H1 (cell line): ENCODE data around the gene PIAS1. TPM values are rescaled to one million over a fixed set of nuclear protein-coding genes. Genes with fewer than 3 reads are reported as not detected.

Experiments used
- CTCF ChIA-PET: fragments of 300-600 bp; sonication (Branson Sonifier 250); formaldehyde crosslinking; loops from one replicate; lab custom pipeline; 2021; ENCODE audit not compliant: partially characterized antibody; lab: Charles Lee
- POLR2A ChIA-PET: fragments of 300-600 bp; sonication (Branson Sonifier 250); formaldehyde crosslinking; loops from one replicate; lab custom pipeline; 2021; ENCODE audit warnings: inconsistent platforms; ENCODE audit not compliant: partially characterized antibody; lab: Charles Lee
- DNase-seq, 2 experiments: peaks; one replicate each; pipeline versions ENCODE4 v3.0.0 to v3.0.0-alpha.2; 2010 to 2022; ENCODE audit warnings: low spot score in 2 of 2, low read depth in 1 of 2, mixed read lengths in 1 of 2
- FAIRE-seq: peaks from 2 replicates; lab custom pipeline; 2011; peaks lifted over from hg19 to GRCh38; lab: Jason Lieb, UNC
- H2AFZ ChIP-seq: 2 replicates; pipeline ENCODE4 v1.8.1; 2012; ENCODE audit warnings: low read length, inconsistent platforms
- H2AK5ac ChIP-seq: 2 replicates; pipeline ENCODE4 v1.6.1; 2013; ENCODE audit warnings: low read depth, low read length
- H2BK120ac ChIP-seq: replicated peaks from 2 replicates; pipeline ENCODE3; 2013; ENCODE audit warnings: low read depth, low read length, inconsistent platforms
- H2BK12ac ChIP-seq: 2 replicates; pipeline ENCODE4 v1.6.1; 2013; ENCODE audit warnings: low read depth, low read length
- H2BK15ac ChIP-seq: 2 replicates; pipeline ENCODE4 v1.6.1; 2013; ENCODE audit warnings: low read length
- H2BK20ac ChIP-seq: 2 replicates; pipeline ENCODE4 v1.6.1; 2013; ENCODE audit warnings: low read length
- H2BK5ac ChIP-seq: 2 replicates; pipeline ENCODE4 v1.6.1; 2013; ENCODE audit warnings: low read depth, low read length
- H3K14ac ChIP-seq: 2 replicates; pipeline ENCODE4 v1.6.1; 2013; ENCODE audit warnings: inconsistent platforms; ENCODE audit not compliant: insufficient read length
- H3K18ac ChIP-seq: 2 replicates; pipeline ENCODE4 v1.6.1; 2013; ENCODE audit warnings: low read length; ENCODE audit errors: extremely low read depth
- H3K23ac ChIP-seq: 2 replicates; pipeline ENCODE4 v1.6.1; 2013; ENCODE audit warnings: inconsistent platforms; ENCODE audit not compliant: insufficient read length
- H3K23me2 ChIP-seq: 2 replicates; pipeline ENCODE4 v1.6.1; 2013; ENCODE audit warnings: low read depth, low read length
- H3K27ac ChIP-seq: 2 replicates; pipeline ENCODE4 v1.6.1; 2011; ENCODE audit warnings: low read depth, low read length, inconsistent platforms
- H3K27me3 ChIP-seq, 4 experiments: replicated peaks in 1 of 4; 1 replicate in 1 of 4; 2 replicates in 3 of 4; pipeline versions ENCODE4 v1.6.1 to v1.8.1; 2011 to 2013; ENCODE audit warnings: low read length in 3 of 4, mild to moderate bottlenecking in 3 of 4, inconsistent platforms in 2 of 4, mixed read lengths in 2 of 4, moderate library complexity in 1 of 4; ENCODE audit not compliant: control insufficient read depth in 3 of 4, insufficient read depth in 3 of 4; ENCODE audit errors: extremely low read depth in 1 of 4
- H3K36me3 ChIP-seq, 4 experiments: 2 replicates each; pipeline versions ENCODE4 v1.6.1 to v1.8.1; 2011 to 2013; ENCODE audit warnings: mild to moderate bottlenecking in 4 of 4, low read length in 3 of 4, moderate library complexity in 2 of 4, control low read depth in 1 of 4, inconsistent platforms in 1 of 4; ENCODE audit not compliant: insufficient read depth in 4 of 4, control insufficient read depth in 2 of 4
- H3K4ac ChIP-seq: replicated peaks from 2 replicates; pipeline ENCODE3; 2013; ENCODE audit warnings: low read length, low read depth, mixed read lengths, inconsistent platforms; ENCODE audit not compliant: insufficient read length
- H3K4me1 ChIP-seq, 4 experiments: replicated peaks in 1 of 4; 1 replicate in 1 of 4; 2 replicates in 3 of 4; pipeline versions ENCODE4 v1.6.1 to v1.8.1; 2011 to 2013; ENCODE audit warnings: low read length in 3 of 4, inconsistent platforms in 2 of 4, mixed read lengths in 1 of 4; ENCODE audit not compliant: insufficient read depth in 4 of 4, control insufficient read depth in 3 of 4
- H3K4me2 ChIP-seq, 2 experiments: 2 replicates each; pipeline versions ENCODE4 v1.6.1 to v1.8.1; 2011 to 2013; ENCODE audit warnings: low read depth in 2 of 2, low read length in 2 of 2, control low read depth in 1 of 2, inconsistent platforms in 1 of 2, mild to moderate bottlenecking in 1 of 2; ENCODE audit not compliant: insufficient read depth in 1 of 2
- H3K4me3 ChIP-seq, 4 experiments: fragments of 200-600, 300-600 bp in 1 of 4; sonication (generic), shearing (Covaris generic), sonication (Bioruptor Twin) in 1 of 4; 2 replicates each; pipeline versions ENCODE4 v1.5.1 to v1.8.1; 2011 to 2016; ENCODE audit warnings: low read length in 4 of 4, low read depth in 3 of 4, control low read depth in 2 of 4, inconsistent platforms in 2 of 4, mild to moderate bottlenecking in 2 of 4, mixed read lengths in 1 of 4, moderate library complexity in 1 of 4; ENCODE audit not compliant: insufficient read depth in 2 of 4; ENCODE audit errors: extremely low read depth in 1 of 4
- H3K56ac ChIP-seq: replicated peaks from 2 replicates; pipeline ENCODE3; 2013; ENCODE audit warnings: low read depth, mild to moderate bottlenecking, mixed read lengths, low read length, inconsistent platforms; ENCODE audit not compliant: insufficient read length
- H3K79me1 ChIP-seq: 2 replicates; pipeline ENCODE4 v1.6.1; 2013; ENCODE audit warnings: low read depth, low read length, control low read depth
- H3K79me2 ChIP-seq, 2 experiments: 2 replicates each; pipeline versions ENCODE4 v1.6.1 to v1.8.1; 2012 to 2013; ENCODE audit warnings: low read length in 2 of 2, mild to moderate bottlenecking in 2 of 2, inconsistent platforms in 1 of 2; ENCODE audit not compliant: insufficient read depth in 2 of 2, control insufficient read depth in 1 of 2
- H3K9ac ChIP-seq, 4 experiments: replicated peaks in 1 of 4; 1 replicate in 1 of 4; 2 replicates in 3 of 4; pipeline versions ENCODE4 v1.6.1 to v1.8.1; 2011 to 2013; ENCODE audit warnings: low read depth in 3 of 4, low read length in 3 of 4, control low read depth in 2 of 4, mild to moderate bottlenecking in 2 of 4, moderate library complexity in 2 of 4, inconsistent platforms in 1 of 4; ENCODE audit errors: extremely low read depth in 1 of 4
- H3K9me3 ChIP-seq, 2 experiments: 2 replicates each; pipeline versions ENCODE4 v1.6.1 to v1.8.1; 2012 to 2013; ENCODE audit warnings: mild to moderate bottlenecking in 2 of 2, moderate library complexity in 2 of 2, control low read depth in 1 of 2, inconsistent platforms in 1 of 2, low read depth in 1 of 2, low read length in 1 of 2, mixed read lengths in 1 of 2; ENCODE audit not compliant: insufficient read depth in 2 of 2
- H4K20me1 ChIP-seq, 2 experiments: replicated peaks in 1 of 2; 2 replicates each; pipeline versions ENCODE3 to v1.8.1; 2011 to 2013; ENCODE audit warnings: inconsistent platforms in 2 of 2, low read length in 2 of 2, mild to moderate bottlenecking in 1 of 2; ENCODE audit not compliant: insufficient read depth in 2 of 2, control insufficient read depth in 1 of 2
- H4K5ac ChIP-seq: 2 replicates; pipeline ENCODE4 v1.6.1; 2013; ENCODE audit warnings: low read length, low read depth, mixed read lengths, inconsistent platforms; ENCODE audit not compliant: insufficient read length
- H4K8ac ChIP-seq: 2 replicates; pipeline ENCODE4 v1.8.0; 2013; ENCODE audit warnings: mild to moderate bottlenecking, moderate library complexity, low read length, inconsistent platforms; ENCODE audit not compliant: insufficient read depth; ENCODE audit errors: extremely low read depth
- H4K91ac ChIP-seq: replicated peaks from 2 replicates; pipeline ENCODE3; 2013; ENCODE audit warnings: low read length, mixed read lengths, inconsistent platforms; ENCODE audit not compliant: insufficient read length
- SAP30 ChIP-seq: fragments of 300-600 bp; sonication (generic); IDR thresholded peaks from 2 replicates; pipeline ENCODE4 v1.7.1; 2012; ENCODE audit warnings: low read length, moderate library complexity, mild to moderate bottlenecking, inconsistent platforms; ENCODE audit not compliant: insufficient read depth, insufficient replicate concordance
- SIN3A ChIP-seq, 2 experiments: IDR thresholded peaks in 1 of 2; conservative IDR thresholded peaks in 1 of 2; 2 replicates each; pipeline ENCODE4 v1.6.1; 2011 to 2012; ENCODE audit warnings: low read length in 2 of 2, improper control_type of control experiment in 1 of 2, low read depth in 1 of 2, mild to moderate bottlenecking in 1 of 2
- TCF12 ChIP-seq: IDR thresholded peaks from 2 replicates; pipeline ENCODE4 v1.6.1; 2011; ENCODE audit warnings: low read depth, mild to moderate bottlenecking, low read length
- WGBS, 2 experiments: shearing (Covaris generic) in 1 of 2; methylation state at CpG; one replicate each; pipeline versions ENCODE4 v1.1.6 to v1.1.7; 2013 to 2015; ENCODE audit warnings: low lambda C conversion rate in 2 of 2, mixed read lengths in 2 of 2, inconsistent platforms in 1 of 2, low coverage in 1 of 2, missing lambda C conversion rate in 1 of 2; ENCODE audit not compliant: insufficient replicate concordance in 2 of 2, insufficient coverage in 1 of 2, insufficient read length in 1 of 2; ENCODE audit errors: extremely low coverage in 1 of 2, missing lambda C conversion rate in 1 of 2; 5-methylcytosine and 5-hydroxymethylcytosine counted together
- polyA plus RNA-seq, 7 experiments: library from polyadenylated mRNA; depleted of rRNA in 3 of 7; stranded (reverse) in 5 of 7; unstranded in 2 of 7; fragments of >200 nt in 5 of 7; fragments of 200-250 nt in 2 of 7; gene quantifications; 1 replicate in 5 of 7; 2 replicates in 1 of 7; 4 replicates in 1 of 7; pipeline versions ENCODE4 v1.2.1 to v1.2.3, GENCODE V29; 2011 to 2013; ENCODE audit warnings: missing spikeins in 2 of 7, mixed read lengths in 2 of 7
- total RNA-seq: library from RNA; stranded (reverse); fragmentation: NEBNext Ultra II Directional; extraction: Animal tissue kit (Norgen Biotek cat#: 25700); gene quantifications from 2 replicates; pipeline ENCODE4 v1.2.1, GENCODE V29; 2021

Gene PIAS1
- total and polyA plus RNA-seq, 2 of the 8 experiments (the other 6 are each of a cell fraction or from before 2014, with no cell fraction given) = 30.8 to 34.5 TPM

DNA sequence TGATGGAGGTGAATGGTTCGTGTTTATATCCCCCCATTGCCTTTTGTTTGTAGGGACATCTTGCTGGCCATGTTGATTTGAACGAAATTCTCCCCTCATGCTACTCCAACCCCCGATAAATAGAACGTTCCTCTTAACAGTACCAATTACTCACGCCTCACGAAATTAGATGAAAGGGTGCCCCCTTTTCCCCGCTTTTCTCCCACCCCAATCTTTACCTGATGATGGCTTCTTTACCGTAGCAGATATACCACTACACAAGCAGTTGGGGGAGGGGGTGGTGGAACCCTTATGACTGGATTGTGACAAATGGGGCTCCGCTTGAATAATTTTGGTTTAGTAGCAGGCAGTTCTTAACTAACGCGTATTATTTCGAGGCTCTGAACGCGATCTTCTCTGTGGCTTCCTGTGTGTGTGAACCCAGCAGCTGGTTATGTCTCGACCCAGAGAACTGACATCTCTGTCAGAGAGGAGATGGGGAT lies 1.1 kb downstream of the PIAS1 start:
- H2BK15ac ChIP-seq = no peak overlapping the region
- peak overlapping the region; percentile 75 to 92 for H3K4me2 ChIP-seq
- no peak overlapping the region for H3K27ac ChIP-seq
- H4K8ac ChIP-seq = no peak overlapping the region
- no peak overlapping the region for H2BK20ac ChIP-seq
- no peak overlapping the region for H2BK5ac ChIP-seq
- TF ChIP-seq SAP30 (peak; percentile 19), SIN3A (conservative IDR thresholded peaks at IDR 0.05 in 1 of 2, IDR thresholded peaks at IDR 0.05 in 1 of 2; ENCODE audit: low read depth in 1 of 2, low read length in 2 of 2) (0 out of 4 replicates have a peak, but pooled peaks have one; percentile 51 to 59), TCF12 (no peak)
- POLR2A ChIA-PET = interaction anchor here (0.5 to 3.2 kb wide), 6 partner anchors 9 to 172 kb away, joined by 3 to 15 read pairs (median 3); no protein-coding TSS in a partner anchor
- H3K4ac ChIP-seq = no peak overlapping the region
- WGBS, 2 experiments = 3% methylated on average over 15 of the region's 15 CpGs; no CpG with 5 or more reads in 1 of the 2 experiments
- no peaks in the 10 kb centered on the region; a peak in 1 of 7 replicates for H3K27me3 ChIP-seq
- peaks cover 5 to 12% of the 10 kb centered on the region in 2 experiments for H4K20me1 ChIP-seq
- H3K56ac ChIP-seq = no peak overlapping the region
- no peak overlapping the region for H4K91ac ChIP-seq
- H2BK120ac ChIP-seq = no peak overlapping the region
- peaks cover 8 to 55% of the 10 kb centered on the region in 2 experiments; a peak in 3 of 4 replicates for H3K79me2 ChIP-seq
- H3K14ac ChIP-seq = no peak overlapping the region
- H3K23me2 ChIP-seq = peaks cover 8% of the 10 kb centered on the region; the same call in 1 of the 2 replicates
- no peak overlapping the region for H4K5ac ChIP-seq
- H3K23ac ChIP-seq = no peak overlapping the region
- H3K9me3 ChIP-seq = no peaks in the 10 kb centered on the region
- no peak overlapping the region for H2AFZ ChIP-seq
- H3K4me3 ChIP-seq = peak overlapping the region; percentile 85 to 94 (median 91)
- FAIRE-seq = no peak
- H3K79me1 ChIP-seq = no peaks in the 10 kb centered on the region; the same call in 1 of the 2 replicates
- H3K4me1 ChIP-seq = peaks cover 0 to 5% (median 3%) of the 10 kb centered on the region in 4 experiments; a peak in 3 of 7 replicates
- H3K36me3 ChIP-seq = peaks cover 0 to 3% (median 0%) of the 10 kb centered on the region in 4 experiments; a peak in 3 of 8 replicates
- H3K18ac ChIP-seq = no peak overlapping the region
- H3K9ac ChIP-seq = peak overlapping the region; percentile 57 to 80 (median 60)
- CTCF ChIA-PET = interaction anchor here (0.8 to 2.2 kb wide), 3 partner anchors 10 to 99 kb away, joined by 3 to 8 read pairs (median 4); no protein-coding TSS in a partner anchor
- H2AK5ac ChIP-seq = no peak overlapping the region
- no peak for DNase-seq
- no peak overlapping the region for H2BK12ac ChIP-seq
